Mesodermal cell (in vitro differentiated cells): ENCODE results near the gene PFKFB4.
A peak's percentile ranks its signal among the peaks of the same experiment; 100 is the strongest.

Experiments
- H3K27ac ChIP-seq: 2 replicates; pipeline ENCODE4 v1.7.0; 2013; ENCODE audit warnings: mild to moderate bottlenecking, low read depth, low read length, moderate library complexity; ENCODE audit not compliant: severe bottlenecking
- H3K36me3 ChIP-seq: 2 replicates; pipeline ENCODE4 v1.7.1; 2013; ENCODE audit warnings: mild to moderate bottlenecking, low read length, moderate library complexity; ENCODE audit not compliant: control insufficient read depth, insufficient read depth
- H3K4me1 ChIP-seq: one replicate; pipeline ENCODE4 v1.7.1; 2013; ENCODE audit warnings: mild to moderate bottlenecking, low read length; ENCODE audit not compliant: insufficient read depth, control insufficient read depth, poor library complexity, severe bottlenecking
- H3K4me3 ChIP-seq: 2 replicates; pipeline ENCODE4 v1.7.0; 2013; ENCODE audit warnings: low read length, control low read depth, mild to moderate bottlenecking; ENCODE audit not compliant: insufficient read depth, poor library complexity, severe bottlenecking; ENCODE audit errors: extremely low read depth
- H3K9me3 ChIP-seq: 2 replicates; pipeline ENCODE4 v1.7.1; 2013; ENCODE audit warnings: mild to moderate bottlenecking, low read length, moderate library complexity; ENCODE audit not compliant: control insufficient read depth
- WGBS, 2 experiments: methylation state at CpG; one replicate each; pipeline ENCODE4 v1.1.5; 2013; ENCODE audit warnings: missing lambda C conversion rate in 2 of 2; ENCODE audit not compliant: insufficient coverage in 2 of 2; 5-methylcytosine and 5-hydroxymethylcytosine counted together

PFKFB4 gene

DNA sequence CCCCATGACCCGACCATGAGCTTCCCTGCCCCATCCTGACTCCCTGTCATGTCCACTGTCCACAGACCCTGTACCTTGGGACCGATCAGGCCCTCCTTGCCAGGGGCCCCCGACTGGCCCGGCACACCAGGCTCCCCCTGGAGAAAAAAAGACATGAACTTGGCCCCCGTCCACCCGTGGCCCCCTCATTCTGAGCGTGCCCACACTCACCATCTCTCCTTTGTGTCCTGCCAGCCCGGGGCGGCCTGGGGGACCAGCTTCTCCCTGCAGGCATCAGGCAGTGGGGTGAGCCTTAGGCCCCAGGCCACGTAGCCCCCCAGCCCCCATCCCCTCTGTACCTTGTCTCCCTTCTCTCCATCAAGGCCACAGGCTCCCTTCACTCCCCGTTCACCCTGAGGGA, 10.9 kb upstream of the PFKFB4 start:
- Histone ChIP-seq H3K4me3 (no peak overlapping the region), H3K4me1 (peaks cover 18% of the 10 kb centered on the region), H3K27ac (no peak overlapping the region), H3K9me3 (no peaks in the 10 kb centered on the region), H3K36me3 (peaks cover 25% of the 10 kb centered on the region)
- WGBS, 2 experiments = 93 to 98% methylated on average over 5 to 9 of the region's 11 CpGs

GRCh38 chr3:48567090-48567489, 10.5 kb upstream of the PFKFB4 start:
- H3K27ac ChIP-seq = no peak overlapping the region
- no peak overlapping the region for H3K4me3 ChIP-seq
- WGBS, 2 experiments = 88 to 95% methylated on average over 5 of the region's 5 CpGs
- peaks cover 23% of the 10 kb centered on the region for H3K36me3 ChIP-seq
- no peaks in the 10 kb centered on the region for H3K9me3 ChIP-seq
- peaks cover 18% of the 10 kb centered on the region for H3K4me1 ChIP-seq

GRCh38 chr3:48566401-48566760, 9.8 kb upstream of the PFKFB4 start:
- 90 to 91% methylated on average over 7 to 8 of the region's 9 CpGs for WGBS, 2 experiments
- peaks cover 21% of the 10 kb centered on the region for H3K36me3 ChIP-seq
- no peak overlapping the region for H3K4me3 ChIP-seq
- H3K9me3 ChIP-seq = no peaks in the 10 kb centered on the region
- peaks cover 21% of the 10 kb centered on the region for H3K4me1 ChIP-seq
- H3K27ac ChIP-seq = no peak overlapping the region

GRCh38 chr3:48565591-48566400, 9.2 kb upstream of the PFKFB4 start:
- Histone ChIP-seq H3K36me3 (peaks cover 17% of the 10 kb centered on the region), H3K4me3 (no peak overlapping the region), H3K9me3 (no peaks in the 10 kb centered on the region), H3K27ac (no peak overlapping the region), H3K4me1 (peaks cover 27% of the 10 kb centered on the region)
- 88 to 93% methylated on average over 5 to 7 of the region's 7 CpGs for WGBS, 2 experiments

DNA sequence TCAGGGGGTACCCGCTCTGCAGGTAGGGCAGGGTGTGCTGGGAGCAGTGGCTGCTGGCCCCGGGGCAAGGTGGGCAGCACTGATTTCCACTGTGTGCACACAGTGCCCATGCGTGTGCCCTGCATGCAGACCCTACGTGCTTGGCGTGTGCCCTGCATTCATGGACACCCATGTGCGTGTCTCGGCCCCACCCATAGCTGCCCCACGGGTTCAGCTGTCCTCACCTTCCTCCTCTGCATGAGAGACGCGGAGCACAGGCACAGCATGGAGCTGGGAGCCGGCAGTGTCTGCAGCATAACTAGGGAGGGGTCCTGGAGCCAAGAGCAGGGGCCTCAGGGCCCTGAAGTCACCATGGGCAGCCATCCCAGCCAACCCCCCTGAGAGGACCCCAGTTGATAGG, 8.6 kb upstream of the PFKFB4 start:
- Histone ChIP-seq H3K9me3 (no peaks in the 10 kb centered on the region), H3K4me1 (peaks cover 33% of the 10 kb centered on the region), H3K27ac (no peak overlapping the region), H3K4me3 (no peak overlapping the region), H3K36me3 (peaks cover 15% of the 10 kb centered on the region)
- WGBS, 2 experiments = 93 to 97% methylated on average over 10 to 11 of the region's 11 CpGs

GRCh38 chr3:48564667-48565066, 8.1 kb upstream of the PFKFB4 start:
- no peaks in the 10 kb centered on the region for H3K9me3 ChIP-seq
- H3K4me3 ChIP-seq = no peak overlapping the region
- no peak overlapping the region for H3K27ac ChIP-seq
- H3K36me3 ChIP-seq = peaks cover 10% of the 10 kb centered on the region
- WGBS, 2 experiments = 92 to 96% methylated on average over 9 to 10 of the region's 11 CpGs
- H3K4me1 ChIP-seq = peaks cover 38% of the 10 kb centered on the region

GRCh38 chr3:48564022-48564421, 7.4 kb upstream of the PFKFB4 start:
- Histone ChIP-seq H3K27ac (no peak overlapping the region), H3K9me3 (no peaks in the 10 kb centered on the region), H3K36me3 (peaks cover 9% of the 10 kb centered on the region), H3K4me3 (no peak overlapping the region), H3K4me1 (peaks cover 39% of the 10 kb centered on the region)
- 88 to 91% methylated on average over 7 of the region's 10 CpGs for WGBS, 2 experiments

- WGBS, 2 experiments = 58 to 75% methylated on average over 3 to 6 of the region's 6 CpGs
- peaks cover 9% of the 10 kb centered on the region for H3K36me3 ChIP-seq
- peak within 1 kb of the TSS; percentile 45 for H3K27ac ChIP-seq
- no peaks in the 10 kb centered on the region for H3K9me3 ChIP-seq
- H3K4me3 ChIP-seq = no peak within 1 kb of the TSS
- peaks cover 39% of the 10 kb centered on the region for H3K4me1 ChIP-seq
Measured at GRCh38 chr3:48563382-48563918, 6.8 kb upstream of the PFKFB4 start, which contains the start of gene UCN2. UCN2 (minus strand) TSS chr3:48563781; CDS start chr3:48563124, 657 bp downstream.

- H3K4me1 ChIP-seq = peaks cover 39% of the 10 kb centered on the region
- no peak overlapping the region for H3K4me3 ChIP-seq
- H3K27ac ChIP-seq = no peak overlapping the region
- 95 to 96% methylated on average over 11 to 18 of the region's 20 CpGs for WGBS, 2 experiments
- no peaks in the 10 kb centered on the region for H3K9me3 ChIP-seq
- peaks cover 5% of the 10 kb centered on the region for H3K36me3 ChIP-seq
Measured at GRCh38 chr3:48562367-48563095, 5.9 kb upstream of the PFKFB4 start.

DNA sequence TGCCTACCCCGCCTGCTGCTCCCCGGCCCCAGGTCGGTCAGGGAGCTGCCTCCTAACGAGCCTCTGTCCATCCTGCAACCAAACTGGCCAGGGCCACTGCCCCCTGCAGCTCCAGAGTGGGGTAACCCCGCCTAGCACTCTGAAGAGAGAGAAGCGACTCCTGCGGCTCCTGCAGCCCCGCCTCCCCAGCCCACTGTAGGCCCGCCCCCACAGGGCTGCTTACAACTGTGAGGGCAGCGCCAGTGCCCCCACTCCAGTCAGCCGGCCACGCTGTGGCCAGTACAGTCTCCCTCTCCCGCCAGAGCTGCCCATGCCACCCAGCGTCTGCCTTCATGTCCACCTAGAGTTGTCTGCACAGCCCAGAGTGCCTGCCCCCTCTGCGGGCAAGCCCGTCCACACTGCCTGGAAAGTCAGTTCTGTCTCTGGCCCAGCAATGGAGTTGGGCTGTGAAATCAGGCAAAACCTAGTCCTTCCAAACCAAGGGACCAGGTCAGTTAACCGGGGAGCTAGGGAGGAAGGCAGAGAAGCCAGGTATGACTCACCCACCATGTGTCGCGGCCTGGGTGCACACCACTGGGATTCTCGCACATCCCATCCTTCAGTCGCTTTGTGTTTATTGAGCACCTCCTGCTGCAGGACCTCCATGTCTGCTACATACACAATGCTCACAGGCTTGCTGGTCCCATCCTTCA, 4.6 kb upstream of the PFKFB4 start:
- H3K27ac ChIP-seq = peak overlapping the region; percentile 78
- no peaks in the 10 kb centered on the region for H3K9me3 ChIP-seq
- H3K4me1 ChIP-seq = peaks cover 39% of the 10 kb centered on the region
- WGBS, 2 experiments = 41 to 47% methylated on average over 17 to 18 of the region's 21 CpGs
- H3K36me3 ChIP-seq = peaks cover 5% of the 10 kb centered on the region
- no peak overlapping the region for H3K4me3 ChIP-seq
